ENCODE data around the gene ZNF593. TPM values are rescaled to one million over a fixed set of nuclear protein-coding genes. Genes with fewer than 3 reads are reported as not detected.

The ZNF593 gene
- total and polyA plus RNA-seq, 2 donors from 2014 or later, result 22.4 to 93.2 TPM

DNA sequence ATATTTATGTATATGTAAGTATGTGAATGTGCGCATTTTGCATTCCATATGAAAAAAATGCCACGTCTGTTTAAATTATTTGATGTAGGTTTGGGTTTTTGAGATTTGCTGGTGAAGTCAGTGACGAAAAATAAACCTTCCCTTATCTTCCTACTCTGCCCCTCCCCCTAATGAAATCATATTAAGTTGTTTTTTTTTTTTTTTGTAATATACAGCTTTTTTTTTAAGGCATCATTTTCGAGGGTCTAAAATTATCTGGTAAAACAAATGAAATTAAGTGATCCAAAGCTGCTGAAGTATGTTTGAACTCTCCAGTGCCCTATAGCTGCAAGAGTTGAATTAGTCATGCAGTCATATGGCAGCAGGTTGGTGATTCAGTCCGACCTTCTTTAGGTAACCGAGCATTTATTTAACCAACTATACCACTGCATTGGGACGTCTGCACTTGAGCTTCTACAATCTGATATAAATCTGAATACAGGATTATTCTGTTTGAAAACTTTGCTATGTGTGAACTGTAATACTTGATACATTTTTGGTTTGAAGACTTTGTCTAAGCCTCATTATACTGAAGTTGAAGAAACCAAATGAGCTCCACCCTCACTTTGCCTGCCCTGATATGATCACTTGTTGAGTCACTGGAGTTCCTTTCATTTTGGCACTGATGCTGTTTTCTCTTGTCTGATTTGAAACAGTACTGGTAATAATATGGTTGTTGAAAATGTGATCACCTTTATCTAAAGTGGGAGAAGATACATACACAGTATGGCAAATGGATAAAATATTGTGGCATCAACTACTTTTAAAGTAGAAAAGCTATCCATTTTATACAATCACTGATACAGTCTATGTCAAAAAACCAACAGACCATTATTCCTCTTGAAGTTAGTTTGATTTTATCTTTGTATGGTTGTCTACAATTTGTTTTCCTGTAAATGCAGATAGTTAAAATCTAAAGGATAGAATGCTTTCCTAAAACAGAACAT is 46.4 kb upstream of the ZNF593 start:
- TF ChIP-seq, protein P1, sequence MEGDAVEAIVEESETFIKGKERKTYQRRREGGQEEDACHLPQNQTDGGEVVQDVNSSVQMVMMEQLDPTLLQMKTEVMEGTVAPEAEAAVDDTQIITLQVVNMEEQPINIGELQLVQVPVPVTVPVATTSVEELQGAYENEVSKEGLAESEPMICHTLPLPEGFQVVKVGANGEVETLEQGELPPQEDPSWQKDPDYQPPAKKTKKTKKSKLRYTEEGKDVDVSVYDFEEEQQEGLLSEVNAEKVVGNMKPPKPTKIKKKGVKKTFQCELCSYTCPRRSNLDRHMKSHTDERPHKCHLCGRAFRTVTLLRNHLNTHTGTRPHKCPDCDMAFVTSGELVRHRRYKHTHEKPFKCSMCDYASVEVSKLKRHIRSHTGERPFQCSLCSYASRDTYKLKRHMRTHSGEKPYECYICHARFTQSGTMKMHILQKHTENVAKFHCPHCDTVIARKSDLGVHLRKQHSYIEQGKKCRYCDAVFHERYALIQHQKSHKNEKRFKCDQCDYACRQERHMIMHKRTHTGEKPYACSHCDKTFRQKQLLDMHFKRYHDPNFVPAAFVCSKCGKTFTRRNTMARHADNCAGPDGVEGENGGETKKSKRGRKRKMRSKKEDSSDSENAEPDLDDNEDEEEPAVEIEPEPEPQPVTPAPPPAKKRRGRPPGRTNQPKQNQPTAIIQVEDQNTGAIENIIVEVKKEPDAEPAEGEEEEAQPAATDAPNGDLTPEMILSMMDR (IDR thresholded peaks at IDR 0.05; ENCODE audit: borderline replicate concordance, extremely low read depth, insufficient read depth), result no peak
- Histone ChIP-seq H3K9me3 (ENCODE audit: control insufficient read depth in 2 of 3, insufficient read depth in 1 of 3, low read length in 3 of 3) (no peaks in the 10 kb centered on the region), H3K4me1 (ENCODE audit: control insufficient read depth in 2 of 3, insufficient read depth in 2 of 3, low read depth in 1 of 3, low read length in 3 of 3) (peaks cover 0 to 10% (median 2%) of the 10 kb centered on the region in 3 donors), H3K9ac (ENCODE audit: low read length in 3 of 3) (no peak overlapping the region), H3K27me3 (ENCODE audit: control insufficient read depth, insufficient read depth, low read length) (no peaks in the 10 kb centered on the region), H3K36me3 (ENCODE audit: control insufficient read depth in 2 of 3, insufficient read depth in 3 of 3, low read length in 3 of 3) (peaks cover 0 to 5% (median 2%) of the 10 kb centered on the region in 3 donors), H3K4me3 (ENCODE audit: low read length in 3 of 3) (no peak overlapping the region), H3K27ac (ENCODE audit: low read depth in 2 of 2, low read length in 2 of 2) (no peak overlapping the region)
- FAIRE-seq (no peak), DNase-seq (no peak)
- intact Hi-C loops (cut with DNase I), result no loop called here

GRCh38 chr1:26124418-26125331 is 45.0 kb upstream of the ZNF593 start:
- H3K4me1 ChIP-seq (ENCODE audit: control insufficient read depth in 2 of 3, insufficient read depth in 2 of 3, low read depth in 1 of 3, low read length in 3 of 3), result peaks cover 0 to 10% (median 2%) of the 10 kb centered on the region in 3 donors
- no peak overlapping the region for H3K9ac ChIP-seq (ENCODE audit: low read length in 3 of 3)
- H3K36me3 ChIP-seq (ENCODE audit: control insufficient read depth in 2 of 3, insufficient read depth in 3 of 3, low read length in 3 of 3), result no peaks in the 10 kb centered on the region
- DNase-seq (no peak), FAIRE-seq (no peak)
- H3K9me3 ChIP-seq (ENCODE audit: control insufficient read depth in 2 of 3, insufficient read depth in 1 of 3, low read length in 3 of 3), result no peaks in the 10 kb centered on the region
- H3K4me3 ChIP-seq (ENCODE audit: low read length in 3 of 3), result no peak overlapping the region
- H3K27ac ChIP-seq (ENCODE audit: low read depth in 2 of 2, low read length in 2 of 2), result no peak overlapping the region
- H3K27me3 ChIP-seq (ENCODE audit: control insufficient read depth, insufficient read depth, low read length), result no peaks in the 10 kb centered on the region
- TF ChIP-seq, protein P1 (IDR thresholded peaks at IDR 0.05; ENCODE audit: borderline replicate concordance, extremely low read depth, insufficient read depth), result no peak
- intact Hi-C loops (cut with DNase I), result no loop called here

GRCh38 chr1:26125382-26125781 is 44.3 kb upstream of the ZNF593 start:
- Histone ChIP-seq H3K4me3 (ENCODE audit: low read length in 3 of 3) (no peak overlapping the region), H3K4me1 (ENCODE audit: control insufficient read depth in 2 of 3, insufficient read depth in 2 of 3, low read depth in 1 of 3, low read length in 3 of 3) (peaks cover 0 to 10% (median 2%) of the 10 kb centered on the region in 3 donors), H3K27ac (ENCODE audit: low read depth in 2 of 2, low read length in 2 of 2) (no peak overlapping the region), H3K9me3 (ENCODE audit: control insufficient read depth in 2 of 3, insufficient read depth in 1 of 3, low read length in 3 of 3) (no peaks in the 10 kb centered on the region), H3K27me3 (ENCODE audit: control insufficient read depth, insufficient read depth, low read length) (no peaks in the 10 kb centered on the region), H3K9ac (ENCODE audit: low read length in 3 of 3) (no peak overlapping the region), H3K36me3 (ENCODE audit: control insufficient read depth in 2 of 3, insufficient read depth in 3 of 3, low read length in 3 of 3) (no peaks in the 10 kb centered on the region)
- intact Hi-C loops (cut with DNase I), result no loop called here
- FAIRE-seq (peak; percentile 21), DNase-seq (no peak)
- TF ChIP-seq, protein P1 (IDR thresholded peaks at IDR 0.05; ENCODE audit: borderline replicate concordance, extremely low read depth, insufficient read depth), result no peak

All from kidney (tissue), 14 donors.